Gastroesophageal sphincter (tissue), 4 donors: Measurements from ENCODE around the gene SHC4. TPM values are rescaled to one million over a fixed set of nuclear protein-coding genes. Genes with fewer than 3 reads are reported as not detected.

ENCODE experiments used
- ATAC-seq: fragments of 150-250 bp; one replicate; pipeline ENCODE4 v1.9.1; 2016; ENCODE audit warnings: mild to moderate bottlenecking, moderate library complexity
- H3K27ac ChIP-seq, 4 donors: fragments of 200-600 bp; sonication (generic) in 3 of 4; 1 replicate in 3 of 4; 2 replicates in 1 of 4; pipeline ENCODE4 v1.5.1; 2016 to 2019
- H3K27me3 ChIP-seq: fragments of 200-600 bp; sonication (generic); one replicate; pipeline ENCODE4 v1.5.1; 2019
- H3K36me3 ChIP-seq, 2 donors: fragments of 200-600 bp; sonication (generic); one replicate each; pipeline ENCODE4 v1.5.1; 2019; ENCODE audit warnings: control low read depth in 1 of 2
- H3K4me1 ChIP-seq, 3 donors: fragments of 200-600 bp; sonication (generic); 1 replicate in 2 of 3; 2 replicates in 1 of 3; pipeline ENCODE4 v1.5.1; 2016 to 2019; ENCODE audit warnings: control low read depth in 2 of 3
- H3K4me3 ChIP-seq, 2 donors: fragments of 200-600 bp; sonication (generic); one replicate each; pipeline ENCODE4 v1.5.1; 2019; ENCODE audit warnings: mild to moderate bottlenecking in 1 of 2, moderate library complexity in 1 of 2
- H3K9me3 ChIP-seq, 3 donors: fragments of 200-600 bp; sonication (generic); one replicate each; pipeline ENCODE4 v1.5.1; 2017 to 2019; ENCODE audit warnings: control low read depth in 2 of 3
- EP300 ChIP-seq: sonication (generic); formaldehyde crosslinking; IDR thresholded peaks from one replicate; pipeline ENCODE4 v1.6.1; 2017; ENCODE audit warnings: antibody characterized with exemption, mild to moderate bottlenecking
- POLR2A ChIP-seq, 2 donors: fragments of 450-650 bp; IDR thresholded peaks; one replicate each; pipeline ENCODE4 v1.6.1; 2017; ENCODE audit warnings: antibody characterized with exemption in 2 of 2, mild to moderate bottlenecking in 2 of 2, moderate library complexity in 1 of 2
- POLR2AphosphoS5 ChIP-seq: sonication (generic); formaldehyde crosslinking; IDR thresholded peaks from one replicate; pipeline ENCODE4 v1.6.1; 2017; ENCODE audit warnings: antibody characterized with exemption
- WGBS, 2 donors: methylation state at CpG; one replicate each; pipeline ENCODE4 v1.1.5; 2018; ENCODE audit warnings: low coverage in 1 of 2; 5-methylcytosine and 5-hydroxymethylcytosine counted together
- total RNA-seq, 4 donors: library from RNA; depleted of rRNA; stranded (reverse); fragments of >200 nt; gene quantifications; one replicate each; pipeline ENCODE4 v1.1.0, GENCODE V29; 2016
- TF ChIP-seq, protein P1 (sequence below), 4 experiments: fragments of 200-600 bp in 2 of 4; fragments of 450-650 bp in 2 of 4; sonication (generic) in 1 of 4; IDR thresholded peaks; one replicate each; pipeline ENCODE4 v1.5.1; 2017 to 2019; ENCODE audit warnings: antibody characterized with exemption in 4 of 4, mild to moderate bottlenecking in 2 of 4, moderate library complexity in 2 of 4

The SHC4 gene
- total RNA-seq, 4 donors from 2014 or later = 1.4 to 4.2 (median 2.1) TPM

- WGBS, 2 donors = 80 to 97% methylated on average over 4 of the region's 4 CpGs
- Histone ChIP-seq H3K4me3 (no peak overlapping the region), H3K36me3 (no peaks in the 10 kb centered on the region), H3K27ac (no peak overlapping the region), H3K4me1 (no peaks in the 10 kb centered on the region), H3K27me3 (no peaks in the 10 kb centered on the region), H3K9me3 (no peaks in the 10 kb centered on the region)
- TF ChIP-seq EP300 = no peak
- TF ChIP-seq POLR2A (IDR thresholded peaks at IDR 0.05) = no peak
- TF ChIP-seq, protein P1, sequence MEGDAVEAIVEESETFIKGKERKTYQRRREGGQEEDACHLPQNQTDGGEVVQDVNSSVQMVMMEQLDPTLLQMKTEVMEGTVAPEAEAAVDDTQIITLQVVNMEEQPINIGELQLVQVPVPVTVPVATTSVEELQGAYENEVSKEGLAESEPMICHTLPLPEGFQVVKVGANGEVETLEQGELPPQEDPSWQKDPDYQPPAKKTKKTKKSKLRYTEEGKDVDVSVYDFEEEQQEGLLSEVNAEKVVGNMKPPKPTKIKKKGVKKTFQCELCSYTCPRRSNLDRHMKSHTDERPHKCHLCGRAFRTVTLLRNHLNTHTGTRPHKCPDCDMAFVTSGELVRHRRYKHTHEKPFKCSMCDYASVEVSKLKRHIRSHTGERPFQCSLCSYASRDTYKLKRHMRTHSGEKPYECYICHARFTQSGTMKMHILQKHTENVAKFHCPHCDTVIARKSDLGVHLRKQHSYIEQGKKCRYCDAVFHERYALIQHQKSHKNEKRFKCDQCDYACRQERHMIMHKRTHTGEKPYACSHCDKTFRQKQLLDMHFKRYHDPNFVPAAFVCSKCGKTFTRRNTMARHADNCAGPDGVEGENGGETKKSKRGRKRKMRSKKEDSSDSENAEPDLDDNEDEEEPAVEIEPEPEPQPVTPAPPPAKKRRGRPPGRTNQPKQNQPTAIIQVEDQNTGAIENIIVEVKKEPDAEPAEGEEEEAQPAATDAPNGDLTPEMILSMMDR (IDR thresholded peaks at IDR 0.05) = no peak
- no peak for TF ChIP-seq POLR2AphosphoS5
- no peak for ATAC-seq
These were observed 75.5 kb downstream of the SHC4 start for GRCh38 chr15:48888191-48888590.

- 43 to 74% methylated on average over 2 of the region's 2 CpGs for WGBS, 2 donors
- ATAC-seq = no peak
- Histone ChIP-seq H3K27me3 (no peaks in the 10 kb centered on the region), H3K4me1 (no peaks in the 10 kb centered on the region), H3K9me3 (no peaks in the 10 kb centered on the region), H3K4me3 (no peak overlapping the region), H3K36me3 (no peaks in the 10 kb centered on the region), H3K27ac (no peak overlapping the region)
- no peak for TF ChIP-seq POLR2AphosphoS5
- no peak for TF ChIP-seq EP300
- TF ChIP-seq POLR2A (IDR thresholded peaks at IDR 0.05) = no peak
- TF ChIP-seq, protein P1 (IDR thresholded peaks at IDR 0.05) = no peak
These were observed 76.6 kb downstream of the SHC4 start for GRCh38 chr15:48887144-48887543.

DNA sequence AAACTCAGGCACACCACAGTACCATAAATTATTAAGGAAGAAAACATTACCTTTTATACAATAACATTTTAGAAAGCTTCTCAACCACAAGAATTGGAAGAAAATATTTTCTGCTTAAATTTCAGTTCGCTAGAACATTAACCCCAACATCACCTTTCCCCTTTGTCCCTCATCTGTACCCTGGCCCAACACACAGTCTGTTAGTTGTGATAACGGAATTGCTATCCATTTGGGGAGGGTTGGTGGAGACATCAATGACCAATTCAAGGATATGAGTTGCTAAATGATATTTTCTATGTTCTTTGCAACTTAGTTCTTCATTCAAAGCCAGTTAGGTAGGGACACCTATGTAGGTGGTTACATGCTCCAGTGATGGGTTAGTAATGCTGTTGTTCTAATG lies 80.0 kb downstream of the SHC4 start:
- TF ChIP-seq, protein P1 (IDR thresholded peaks at IDR 0.05) = no peak
- TF ChIP-seq POLR2A (IDR thresholded peaks at IDR 0.05) (no peak), EP300 (no peak), POLR2AphosphoS5 (no peak)
- WGBS, 2 donors = 83 to 94% methylated on average over 2 of the region's 2 CpGs
- peaks cover 4 to 21% (median 5%) of the 10 kb centered on the region in 3 donors for H3K4me1 ChIP-seq

DNA sequence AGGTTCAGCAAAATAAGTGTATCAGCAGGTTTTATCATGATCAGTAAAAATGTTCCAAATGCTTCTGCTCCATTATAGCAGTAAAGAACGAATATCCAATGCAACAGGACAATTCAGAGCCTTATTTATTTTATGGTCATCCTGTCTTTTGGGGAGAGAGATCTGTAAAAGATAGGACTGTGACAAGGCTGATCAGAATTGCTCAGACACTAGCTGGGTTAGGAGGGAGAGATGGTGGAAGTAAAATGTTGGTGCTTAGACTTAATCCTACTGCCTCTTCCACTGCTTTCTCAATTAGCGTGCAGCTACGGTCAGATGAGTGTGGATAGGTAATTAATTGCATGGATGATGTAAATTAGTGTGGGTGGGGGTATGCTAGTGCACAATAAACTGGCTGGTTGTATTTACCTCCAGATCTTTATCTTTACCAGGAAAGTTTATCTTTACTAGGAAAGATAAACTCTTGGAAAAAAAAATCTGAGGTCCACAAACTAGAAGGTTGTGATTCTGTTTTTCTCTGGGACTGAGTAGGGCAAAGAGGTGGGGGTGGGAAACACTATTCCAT lies 83.6 kb downstream of the SHC4 start:
- Histone ChIP-seq H3K4me1 (peaks cover 4 to 22% (median 6%) of the 10 kb centered on the region in 3 donors), H3K27ac (no peak overlapping the region), H3K9me3 (no peaks in the 10 kb centered on the region), H3K36me3 (no peaks in the 10 kb centered on the region), H3K27me3 (no peaks in the 10 kb centered on the region), H3K4me3 (no peak overlapping the region)
- TF ChIP-seq POLR2AphosphoS5 (no peak), EP300 (no peak), POLR2A (IDR thresholded peaks at IDR 0.05) (no peak)
- TF ChIP-seq, protein P1 (IDR thresholded peaks at IDR 0.05) = no peak
- no peak for ATAC-seq
- WGBS, 2 donors = 66 to 82% methylated on average over 2 to 3 of the region's 3 CpGs

More for the DNA sequence above, 80.0 kb downstream of the SHC4 start:
- Histone ChIP-seq H3K27me3 (no peaks in the 10 kb centered on the region), H3K36me3 (no peaks in the 10 kb centered on the region), H3K4me3 (no peak overlapping the region), H3K9me3 (no peaks in the 10 kb centered on the region), H3K27ac (no peak overlapping the region)
- no peak for ATAC-seq
